ENCODE data around the gene SDS.

GRCh38 chr12:113440947-113441782 lies 37.5 kb upstream of the SDS start:
- TF ChIP-seq ZSCAN9 (CRISPR knock-in tag; IDR thresholded peaks at IDR 0.05; ENCODE audit: borderline replicate concordance) (no peak), POLR2A (IDR thresholded peaks at IDR 0.05; ENCODE audit: insufficient read depth in 1 of 2, low read depth in 2 of 2, low read length in 2 of 2) (no peak), KLF13 (CRISPR knock-in tag; IDR thresholded peaks at IDR 0.05) (no peak), TFAP4 (IDR thresholded peaks at IDR 0.05; ENCODE audit: borderline replicate concordance, low read depth) (no peak), MAF1 (CRISPR knock-in tag; IDR thresholded peaks at IDR 0.05; ENCODE audit: borderline replicate concordance) (no peak), ASH2L (IDR thresholded peaks at IDR 0.05; ENCODE audit: insufficient read length, low read depth, low read length) (no peak), RXRA (CRISPR knock-in tag; IDR thresholded peaks at IDR 0.05) (no peak), ARNTL (CRISPR knock-in tag; IDR thresholded peaks at IDR 0.05) (no peak), ZNF800 (CRISPR knock-in tag; IDR thresholded peaks at IDR 0.05) (no peak), BHLHE40 (IDR thresholded peaks at IDR 0.05; ENCODE audit: low read length) (no peak)
